Sigmoid colon (tissue), 7 donors: ENCODE data around the gene CXCL12. TPM values are rescaled to one million over a fixed set of nuclear protein-coding genes. Genes with fewer than 3 reads are reported as not detected.

Experiments
- DNase-seq: peaks from one replicate; pipeline ENCODE4 v3.0.0-alpha.2; 2019
- H3K27ac ChIP-seq, 4 donors: fragments of 200-600 bp; sonication (generic); one replicate each; pipeline ENCODE4 v1.5.1; 2016 to 2019; ENCODE audit warnings: mild to moderate bottlenecking in 1 of 4
- H3K27me3 ChIP-seq, 3 donors: fragments of 200-600 bp; sonication (generic); one replicate each; pipeline ENCODE4 v1.5.1; 2019; ENCODE audit warnings: mild to moderate bottlenecking in 1 of 3
- H3K36me3 ChIP-seq, 4 donors: fragments of 200-600 bp; sonication (generic); one replicate each; pipeline ENCODE4 v1.5.1; 2016 to 2019
- H3K4me1 ChIP-seq, 4 donors: fragments of 200-600 bp; sonication (generic); one replicate each; pipeline ENCODE4 v1.5.1; 2017 to 2019
- H3K4me3 ChIP-seq, 4 donors: fragments of 200-600 bp; sonication (generic); one replicate each; pipeline ENCODE4 v1.5.1; 2017 to 2019; ENCODE audit warnings: mild to moderate bottlenecking in 2 of 4, moderate library complexity in 1 of 4
- H3K9me3 ChIP-seq, 4 donors: fragments of 200-600 bp in 3 of 4; sonication (generic) in 3 of 4; one replicate each; pipeline versions ENCODE4 v1.5.1 to v1.6.1; 2013 to 2019
- EP300 ChIP-seq, 4 donors: sonication (generic); formaldehyde crosslinking; IDR thresholded peaks; one replicate each; pipeline ENCODE4 v1.6.1; 2017; ENCODE audit warnings: antibody characterized with exemption in 4 of 4
- POLR2A ChIP-seq, 2 donors: fragments of 450-650 bp; IDR thresholded peaks; one replicate each; pipeline ENCODE4 v1.6.1; 2016; ENCODE audit warnings: antibody characterized with exemption in 2 of 2, mild to moderate bottlenecking in 2 of 2, moderate library complexity in 2 of 2
- POLR2AphosphoS5 ChIP-seq, 4 donors: sonication (generic); formaldehyde crosslinking; IDR thresholded peaks; one replicate each; pipeline ENCODE4 v1.6.1; 2017; ENCODE audit warnings: antibody characterized with exemption in 4 of 4
- WGBS, 2 donors: extraction: QIAGEN DNeasy Blood & Tissue Kit; methylation state at CpG; one replicate each; pipeline ENCODE4 v1.1.7; 2013; 5-methylcytosine and 5-hydroxymethylcytosine counted together
- intact Hi-C: fragments of 100-400 bp; cut with DNase I; formaldehyde crosslinking; loops from one replicate; pipeline ENCODE4 v1.15.1; 2023
- polyA plus RNA-seq, 3 donors: library from polyadenylated mRNA; stranded (reverse); fragments of 200-250 nt; gene quantifications; one replicate each; pipeline ENCODE4 v1.2.3, GENCODE V29; 2013
- total RNA-seq, 4 donors: library from RNA; depleted of rRNA; stranded (reverse); fragments of >200 nt; gene quantifications; one replicate each; pipeline ENCODE4 v1.1.0, GENCODE V29; 2016
- TF ChIP-seq, protein P1 (sequence below), 4 experiments: fragments of 450-650 bp in 3 of 4; fragments of 200-600 bp in 1 of 4; IDR thresholded peaks; one replicate each; pipeline ENCODE4 v1.5.1; 2016 to 2019; ENCODE audit warnings: antibody characterized with exemption in 4 of 4, mild to moderate bottlenecking in 3 of 4, moderate library complexity in 2 of 4
- donor health status: healthy with polysubstance abuse.
- donor health status: Bipolar disorder and iron deficiency.
- donor health status: healthy.

The CXCL12 gene
- total and polyA plus RNA-seq, 7 donors = 13.6 to 111 (median 72.1) TPM

DNA sequence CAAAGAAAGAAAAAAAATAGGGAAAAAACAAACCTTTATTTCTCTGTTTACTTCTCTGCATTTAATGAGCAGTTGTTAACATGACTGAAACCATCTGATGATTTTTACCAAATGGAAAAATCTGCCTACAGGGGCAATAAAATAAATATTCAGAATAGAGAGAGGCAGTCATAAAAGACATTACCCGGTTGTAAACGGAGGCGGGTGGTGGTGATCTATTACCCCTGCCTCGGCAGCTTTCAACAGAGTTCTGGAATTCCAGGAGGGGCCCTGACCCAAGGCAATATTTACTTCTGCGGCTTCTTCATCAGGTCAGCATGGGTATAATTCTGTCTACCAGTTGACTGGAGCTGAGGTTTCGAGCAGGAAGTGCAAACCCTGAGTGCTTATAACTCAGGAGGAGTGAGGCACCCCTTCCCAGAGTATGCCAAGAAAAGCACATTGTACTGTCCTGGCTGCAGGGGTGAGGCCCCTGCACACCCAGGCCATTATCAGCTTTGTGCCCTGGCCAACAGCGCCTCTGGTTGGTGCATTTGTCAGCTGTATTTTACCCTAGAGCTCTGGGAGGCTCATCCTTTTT is 8.2 kb upstream of the CXCL12 start:
- H3K4me1 ChIP-seq = peaks cover 0 to 14% (median 7%) of the 10 kb centered on the region in 4 donors
- no peak for DNase-seq
- H3K36me3 ChIP-seq = no peaks in the 10 kb centered on the region
- no peak overlapping the region for H3K27ac ChIP-seq
- H3K27me3 ChIP-seq = no peaks in the 10 kb centered on the region
- 8 to 33% methylated on average over 7 of the region's 7 CpGs for WGBS, 2 donors
- no peak overlapping the region for H3K4me3 ChIP-seq
- TF ChIP-seq POLR2A (IDR thresholded peaks at IDR 0.05) (no peak), POLR2AphosphoS5 (IDR thresholded peaks at IDR 0.05) (peak in 1 of 4 donors; percentile 11), EP300 (IDR thresholded peaks at IDR 0.05) (no peak)
- TF ChIP-seq, protein P1, sequence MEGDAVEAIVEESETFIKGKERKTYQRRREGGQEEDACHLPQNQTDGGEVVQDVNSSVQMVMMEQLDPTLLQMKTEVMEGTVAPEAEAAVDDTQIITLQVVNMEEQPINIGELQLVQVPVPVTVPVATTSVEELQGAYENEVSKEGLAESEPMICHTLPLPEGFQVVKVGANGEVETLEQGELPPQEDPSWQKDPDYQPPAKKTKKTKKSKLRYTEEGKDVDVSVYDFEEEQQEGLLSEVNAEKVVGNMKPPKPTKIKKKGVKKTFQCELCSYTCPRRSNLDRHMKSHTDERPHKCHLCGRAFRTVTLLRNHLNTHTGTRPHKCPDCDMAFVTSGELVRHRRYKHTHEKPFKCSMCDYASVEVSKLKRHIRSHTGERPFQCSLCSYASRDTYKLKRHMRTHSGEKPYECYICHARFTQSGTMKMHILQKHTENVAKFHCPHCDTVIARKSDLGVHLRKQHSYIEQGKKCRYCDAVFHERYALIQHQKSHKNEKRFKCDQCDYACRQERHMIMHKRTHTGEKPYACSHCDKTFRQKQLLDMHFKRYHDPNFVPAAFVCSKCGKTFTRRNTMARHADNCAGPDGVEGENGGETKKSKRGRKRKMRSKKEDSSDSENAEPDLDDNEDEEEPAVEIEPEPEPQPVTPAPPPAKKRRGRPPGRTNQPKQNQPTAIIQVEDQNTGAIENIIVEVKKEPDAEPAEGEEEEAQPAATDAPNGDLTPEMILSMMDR (IDR thresholded peaks at IDR 0.05) = no peak
- intact Hi-C loops = no loop called here
- H3K9me3 ChIP-seq = no peaks in the 10 kb centered on the region

DNA sequence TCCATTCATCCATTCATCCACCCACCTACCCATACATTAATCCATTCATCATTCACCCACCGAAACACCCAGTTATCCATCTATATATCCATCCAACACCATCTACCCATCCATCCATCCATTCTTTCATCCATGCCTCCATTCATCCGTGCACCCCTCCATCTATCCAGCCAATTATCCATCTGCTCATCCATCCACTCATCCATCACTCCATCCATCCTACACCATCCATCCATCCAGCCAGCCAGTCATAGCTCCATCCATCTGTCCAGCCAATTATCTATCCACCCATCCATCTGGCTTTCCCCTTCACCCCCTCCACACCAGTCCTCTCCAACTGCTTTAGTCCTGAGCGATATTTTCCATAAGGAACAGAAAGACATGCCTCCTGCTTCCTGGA is 7.5 kb upstream of the CXCL12 start:
- H3K4me1 ChIP-seq = peaks cover 0 to 14% (median 7%) of the 10 kb centered on the region in 4 donors
- DNase-seq = no peak
- H3K27ac ChIP-seq = no peak overlapping the region
- intact Hi-C loops = no loop called here
- no peak overlapping the region for H3K4me3 ChIP-seq
- WGBS, 2 donors = 73 to 88% methylated on average over 3 of the region's 3 CpGs
- TF ChIP-seq POLR2A (IDR thresholded peaks at IDR 0.05) (no peak), EP300 (IDR thresholded peaks at IDR 0.05) (no peak), POLR2AphosphoS5 (IDR thresholded peaks at IDR 0.05) (no peak)
- TF ChIP-seq, protein P1 (IDR thresholded peaks at IDR 0.05) = no peak
- no peaks in the 10 kb centered on the region for H3K27me3 ChIP-seq
- no peaks in the 10 kb centered on the region for H3K36me3 ChIP-seq
- H3K9me3 ChIP-seq = no peaks in the 10 kb centered on the region

DNA sequence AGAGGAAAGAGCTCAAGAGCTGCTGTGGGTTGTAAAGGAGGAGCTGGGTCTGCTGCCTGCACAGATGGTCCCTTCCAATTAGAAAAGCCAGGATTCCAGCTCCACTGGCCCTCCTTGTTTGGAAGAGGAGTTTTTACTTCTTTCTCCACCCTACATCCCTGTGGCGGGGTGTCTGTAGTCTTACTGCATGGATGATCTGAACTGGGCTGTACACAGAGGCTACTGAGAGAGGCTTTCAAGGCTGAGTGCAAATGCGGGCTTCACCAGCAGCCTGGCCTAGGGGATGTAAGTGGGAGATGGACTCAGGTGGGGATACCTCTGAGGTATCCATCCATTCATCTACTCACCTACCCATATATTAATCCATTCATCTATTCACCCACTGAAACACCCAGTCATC is 7.1 kb upstream of the CXCL12 start:
- DNase-seq = no peak
- WGBS, 2 donors = 92 to 100% methylated on average over 2 of the region's 2 CpGs
- no peaks in the 10 kb centered on the region for H3K27me3 ChIP-seq

DNA sequence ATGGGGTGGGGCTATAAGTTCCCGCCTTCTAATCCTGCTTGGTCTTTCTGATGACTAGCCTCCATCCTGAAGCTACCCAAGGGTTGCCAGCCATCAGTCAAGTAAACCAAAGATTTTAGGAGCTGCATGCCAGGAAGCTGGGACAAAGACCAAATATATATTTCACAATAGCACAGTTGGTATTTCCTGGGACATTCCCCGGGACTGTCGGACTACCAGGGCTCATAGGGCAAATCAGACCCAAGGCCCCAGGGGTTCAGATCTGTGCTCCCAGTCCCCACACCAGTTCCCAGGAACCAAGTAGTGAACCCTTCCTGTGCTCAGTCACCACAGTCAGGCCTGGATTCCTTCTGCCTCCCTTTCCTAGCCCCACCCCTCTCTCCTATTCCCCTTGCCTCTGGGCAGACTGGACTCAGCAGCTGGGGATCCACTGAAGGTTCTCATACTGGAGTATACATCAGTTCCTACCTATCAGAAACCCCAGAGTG is 5.7 kb upstream of the CXCL12 start:
- intact Hi-C loops = no loop called here
- no peak for TF ChIP-seq EP300 (IDR thresholded peaks at IDR 0.05)
- TF ChIP-seq POLR2A (IDR thresholded peaks at IDR 0.05) = no peak
- TF ChIP-seq POLR2AphosphoS5 (IDR thresholded peaks at IDR 0.05) = no peak
- TF ChIP-seq, protein P1 (IDR thresholded peaks at IDR 0.05) = no peak
- H3K27ac ChIP-seq = no peak overlapping the region

More for the DNA sequence above, 7.1 kb upstream of the CXCL12 start:
- H3K4me3 ChIP-seq = no peak overlapping the region
- H3K36me3 ChIP-seq = no peaks in the 10 kb centered on the region
- H3K9me3 ChIP-seq = no peaks in the 10 kb centered on the region
- H3K27ac ChIP-seq = no peak overlapping the region
- TF ChIP-seq POLR2A (IDR thresholded peaks at IDR 0.05) = no peak
- TF ChIP-seq, protein P1 (IDR thresholded peaks at IDR 0.05) = no peak
- no peak for TF ChIP-seq POLR2AphosphoS5 (IDR thresholded peaks at IDR 0.05)
- no peak for TF ChIP-seq EP300 (IDR thresholded peaks at IDR 0.05)
- H3K4me1 ChIP-seq = peaks cover 0 to 14% (median 7%) of the 10 kb centered on the region in 4 donors
- intact Hi-C loops = no loop called here

More for the DNA sequence above, 5.7 kb upstream of the CXCL12 start:
- H3K4me1 ChIP-seq = peaks cover 0 to 19% (median 8%) of the 10 kb centered on the region in 4 donors
- peaks cover 0 to 6% (median 5%) of the 10 kb centered on the region in 3 donors for H3K27me3 ChIP-seq
- no peak overlapping the region for H3K4me3 ChIP-seq
- peak; percentile 55 for DNase-seq
- no peaks in the 10 kb centered on the region for H3K36me3 ChIP-seq
- no peaks in the 10 kb centered on the region for H3K9me3 ChIP-seq
- WGBS, 2 donors = 82 to 91% methylated on average over 3 of the region's 3 CpGs
